Astrocyte (in vitro differentiated cells and primary cell): ENCODE measurements around the gene MAPKAPK2. TPM values are rescaled to one million over a fixed set of nuclear protein-coding genes. Genes with fewer than 3 reads are reported as not detected.

Experiments used
- DNase-seq: peaks from one replicate; pipeline ENCODE4 v3.0.0-alpha.2; 2010; ENCODE audit warnings: low read depth
- FAIRE-seq: peaks from 2 replicates; lab custom pipeline; 2011; peaks lifted over from hg19 to GRCh38; lab: Jason Lieb, UNC
- H2AFZ ChIP-seq: 2 replicates; pipeline ENCODE4 v1.6.0; 2012; ENCODE audit warnings: low read depth, low read length, inconsistent platforms
- H3K27ac ChIP-seq: 2 replicates; pipeline ENCODE4 v1.5.1; 2011; ENCODE audit warnings: low read depth, low read length, inconsistent platforms
- H3K27me3 ChIP-seq: 2 replicates; pipeline ENCODE4 v1.6.0; 2011; ENCODE audit warnings: low read length, inconsistent platforms; ENCODE audit not compliant: insufficient read depth
- H3K36me3 ChIP-seq: 2 replicates; pipeline ENCODE4 v1.5.1; 2011; ENCODE audit warnings: low read length, inconsistent platforms; ENCODE audit not compliant: insufficient read depth
- H3K4me1 ChIP-seq: 2 replicates; pipeline ENCODE4 v1.5.1; 2011; ENCODE audit warnings: low read length, inconsistent platforms; ENCODE audit not compliant: insufficient read depth
- H3K4me2 ChIP-seq: 2 replicates; pipeline ENCODE4 v1.6.0; 2012; ENCODE audit warnings: low read length, inconsistent platforms
- H3K4me3 ChIP-seq: 2 replicates; pipeline ENCODE4 v1.5.1; 2011; ENCODE audit warnings: low read depth, mild to moderate bottlenecking, low read length, inconsistent platforms; ENCODE audit not compliant: insufficient read depth
- H3K79me2 ChIP-seq: 2 replicates; pipeline ENCODE4 v1.6.0; 2012; ENCODE audit warnings: mild to moderate bottlenecking, low read length, inconsistent platforms; ENCODE audit not compliant: insufficient read depth
- H3K9ac ChIP-seq: 2 replicates; pipeline ENCODE4 v1.6.0; 2012; ENCODE audit warnings: mild to moderate bottlenecking, low read length, inconsistent platforms
- H3K9me3 ChIP-seq: 2 replicates; pipeline ENCODE4 v1.5.1; 2012; ENCODE audit warnings: low read depth, mild to moderate bottlenecking, low read length, inconsistent platforms; ENCODE audit not compliant: insufficient read depth
- H4K20me1 ChIP-seq: 2 replicates; pipeline ENCODE4 v1.6.0; 2012; ENCODE audit warnings: low read length, inconsistent platforms; ENCODE audit not compliant: insufficient read depth
- H3K27ac Mint-ChIP-seq: one replicate; pipeline ENCODE4 v1.8.0; 2021; ENCODE audit warnings: mild to moderate bottlenecking, mixed read lengths; ENCODE audit not compliant: unreplicated experiment
- H3K27me3 Mint-ChIP-seq: one replicate; pipeline ENCODE4 v1.8.0; 2021; ENCODE audit warnings: low read depth, mixed read lengths; ENCODE audit not compliant: unreplicated experiment
- H3K36me3 Mint-ChIP-seq: one replicate; pipeline ENCODE4 v1.8.0; 2021; ENCODE audit warnings: low read depth, mixed read lengths; ENCODE audit not compliant: unreplicated experiment
- H3K4me1 Mint-ChIP-seq: one replicate; pipeline ENCODE4 v1.8.0; 2021; ENCODE audit warnings: low read depth, mixed read lengths; ENCODE audit not compliant: unreplicated experiment
- H3K4me3 Mint-ChIP-seq: one replicate; pipeline ENCODE4 v1.8.0; 2021; ENCODE audit warnings: mild to moderate bottlenecking, moderate library complexity, mixed read lengths; ENCODE audit not compliant: unreplicated experiment
- H3K9me3 Mint-ChIP-seq: one replicate; pipeline ENCODE4 v1.8.0; 2021; ENCODE audit warnings: mild to moderate bottlenecking, mixed read lengths; ENCODE audit not compliant: unreplicated experiment
- EZH2 ChIP-seq: IDR thresholded peaks from 2 replicates; pipeline ENCODE4 v1.6.1; 2012; ENCODE audit warnings: mild to moderate bottlenecking, low read length, inconsistent platforms; ENCODE audit not compliant: insufficient read depth
- total RNA-seq: library from RNA; stranded (reverse); gene quantifications from 2 replicates; pipeline ENCODE4 v1.2.1, GENCODE V29; 2021
- TF ChIP-seq, protein P1 (sequence below): IDR thresholded peaks from 2 replicates; pipeline ENCODE4 v1.5.1; 2011; ENCODE audit warnings: low read depth, mild to moderate bottlenecking, inconsistent platforms, low read length, moderate library complexity; ENCODE audit not compliant: insufficient read depth

Gene MAPKAPK2
- total RNA-seq, 1 donor from 2014 or later = 108 TPM

DNA sequence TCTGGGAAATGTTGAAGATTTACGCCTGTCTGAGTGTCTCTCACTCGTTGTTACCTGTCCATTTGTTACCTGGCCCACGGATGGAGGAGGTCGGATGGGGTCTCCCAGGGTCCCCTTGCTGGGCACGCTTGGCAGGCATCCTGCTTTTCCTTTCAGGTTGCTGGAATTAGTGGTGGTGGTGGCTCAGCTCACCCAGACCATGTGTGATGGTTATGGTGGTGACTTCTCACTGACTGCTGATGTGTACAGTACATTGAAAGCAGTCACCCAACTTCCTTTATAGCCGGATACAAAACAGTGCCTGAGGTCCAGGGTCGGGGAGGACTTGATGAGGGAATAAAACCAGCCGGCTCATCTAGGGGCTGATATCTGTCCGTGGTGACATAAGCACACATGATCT, 19.5 kb downstream of the MAPKAPK2 start:
- Histone ChIP-seq H3K9me3 (no peaks in the 10 kb centered on the region), H3K9ac (no peak overlapping the region), H3K79me2 (peaks cover 100% of the 10 kb centered on the region), H3K4me3 (no peak overlapping the region), H4K20me1 (peaks cover 100% of the 10 kb centered on the region), H2AFZ (no peak overlapping the region), H3K27me3 (no peaks in the 10 kb centered on the region), H3K4me1 (peaks cover 23% of the 10 kb centered on the region), H3K4me2 (no peak overlapping the region), H3K27ac (no peak overlapping the region), H3K36me3 (no peaks in the 10 kb centered on the region)
- no peak overlapping the region for H3K4me3 Mint-ChIP-seq
- no peak for FAIRE-seq
- H3K27me3 Mint-ChIP-seq = no peaks in the 10 kb centered on the region
- no peaks in the 10 kb centered on the region for H3K9me3 Mint-ChIP-seq
- H3K27ac Mint-ChIP-seq = peak overlapping the region; percentile 56
- TF ChIP-seq, protein P1, sequence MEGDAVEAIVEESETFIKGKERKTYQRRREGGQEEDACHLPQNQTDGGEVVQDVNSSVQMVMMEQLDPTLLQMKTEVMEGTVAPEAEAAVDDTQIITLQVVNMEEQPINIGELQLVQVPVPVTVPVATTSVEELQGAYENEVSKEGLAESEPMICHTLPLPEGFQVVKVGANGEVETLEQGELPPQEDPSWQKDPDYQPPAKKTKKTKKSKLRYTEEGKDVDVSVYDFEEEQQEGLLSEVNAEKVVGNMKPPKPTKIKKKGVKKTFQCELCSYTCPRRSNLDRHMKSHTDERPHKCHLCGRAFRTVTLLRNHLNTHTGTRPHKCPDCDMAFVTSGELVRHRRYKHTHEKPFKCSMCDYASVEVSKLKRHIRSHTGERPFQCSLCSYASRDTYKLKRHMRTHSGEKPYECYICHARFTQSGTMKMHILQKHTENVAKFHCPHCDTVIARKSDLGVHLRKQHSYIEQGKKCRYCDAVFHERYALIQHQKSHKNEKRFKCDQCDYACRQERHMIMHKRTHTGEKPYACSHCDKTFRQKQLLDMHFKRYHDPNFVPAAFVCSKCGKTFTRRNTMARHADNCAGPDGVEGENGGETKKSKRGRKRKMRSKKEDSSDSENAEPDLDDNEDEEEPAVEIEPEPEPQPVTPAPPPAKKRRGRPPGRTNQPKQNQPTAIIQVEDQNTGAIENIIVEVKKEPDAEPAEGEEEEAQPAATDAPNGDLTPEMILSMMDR = no peak
- no peak for TF ChIP-seq EZH2
- no peaks in the 10 kb centered on the region for H3K36me3 Mint-ChIP-seq
- DNase-seq = no peak
- H3K4me1 Mint-ChIP-seq = peaks cover 65% of the 10 kb centered on the region

DNA sequence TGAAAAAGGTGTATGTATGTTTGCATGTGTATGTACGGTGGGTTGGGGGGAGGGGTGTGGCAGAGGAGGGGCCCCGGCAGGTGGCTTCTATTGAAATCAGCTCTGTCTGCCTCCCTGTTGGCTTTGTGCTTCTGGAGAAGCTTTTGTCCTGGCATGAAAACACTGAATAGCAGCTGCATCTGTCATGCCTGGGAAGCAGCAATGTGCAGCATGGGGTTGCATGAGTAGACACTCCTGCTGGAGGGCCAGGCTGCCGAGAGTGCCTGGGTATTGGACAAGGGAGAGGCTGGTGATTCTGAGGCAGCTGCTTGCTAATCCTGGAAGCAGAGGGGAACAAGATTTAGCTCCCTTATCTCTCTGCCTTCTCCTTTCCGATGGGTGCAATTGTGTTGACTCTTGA, 20.5 kb downstream of the MAPKAPK2 start:
- H2AFZ ChIP-seq = no peak overlapping the region
- DNase-seq (peak; percentile 75), FAIRE-seq (no peak)
- peaks cover 100% of the 10 kb centered on the region for H4K20me1 ChIP-seq
- Mint-ChIP-seq H3K4me3 (no peak overlapping the region), H3K27me3 (no peaks in the 10 kb centered on the region), H3K27ac (no peak overlapping the region), H3K9me3 (no peaks in the 10 kb centered on the region), H3K4me1 (peaks cover 68% of the 10 kb centered on the region), H3K36me3 (no peaks in the 10 kb centered on the region)
- H3K79me2 ChIP-seq = peaks cover 100% of the 10 kb centered on the region
- H3K4me1 ChIP-seq = peaks cover 30% of the 10 kb centered on the region
- peak overlapping the region; percentile 62 for H3K4me2 ChIP-seq
- TF ChIP-seq, protein P1 = no peak
- TF ChIP-seq EZH2 = no peak
- H3K36me3 ChIP-seq = no peaks in the 10 kb centered on the region
- H3K9me3 ChIP-seq = no peaks in the 10 kb centered on the region
- H3K4me3 ChIP-seq = no peak overlapping the region
- H3K27me3 ChIP-seq = no peaks in the 10 kb centered on the region
- peak overlapping the region; percentile 48 for H3K27ac ChIP-seq
- H3K9ac ChIP-seq = peak overlapping the region; percentile 27

DNA sequence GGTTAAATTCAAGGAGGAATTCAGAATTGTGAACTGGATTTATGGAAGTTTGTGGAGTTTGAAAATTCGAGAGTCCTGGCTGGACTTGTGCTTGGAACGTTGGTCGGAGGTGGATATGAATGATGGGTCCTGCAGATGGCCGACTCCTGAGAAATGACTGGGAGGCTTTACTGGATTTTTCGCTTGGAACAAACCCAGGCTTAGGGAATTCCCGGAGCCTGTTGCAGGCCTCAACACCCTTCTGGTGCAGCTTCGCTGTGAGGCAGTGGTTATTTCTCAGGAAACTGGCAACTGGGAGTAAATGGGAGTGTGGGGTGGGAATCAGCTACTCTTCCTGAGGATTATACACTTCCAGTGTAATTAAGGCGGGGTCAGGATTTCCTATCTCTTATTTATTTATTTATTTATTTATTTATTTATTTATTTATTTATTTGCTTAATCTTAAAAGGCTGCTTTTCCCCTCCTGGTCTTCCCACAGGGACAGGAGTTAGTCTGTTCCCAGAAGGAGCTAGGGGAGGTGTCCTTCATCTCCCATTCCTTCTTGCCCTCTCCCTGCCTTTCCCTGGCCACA, 21.1 kb downstream of the MAPKAPK2 start:
- Mint-ChIP-seq H3K9me3 (no peaks in the 10 kb centered on the region), H3K27me3 (no peaks in the 10 kb centered on the region), H3K4me3 (peak overlapping the region; percentile 18), H3K4me1 (peaks cover 69% of the 10 kb centered on the region), H3K36me3 (no peaks in the 10 kb centered on the region), H3K27ac (no peak overlapping the region)
- Histone ChIP-seq H3K4me2 (peak overlapping the region; percentile 62), H3K4me3 (no peak overlapping the region), H3K9ac (peak overlapping the region; percentile 27), H3K36me3 (no peaks in the 10 kb centered on the region), H4K20me1 (peaks cover 100% of the 10 kb centered on the region), H3K79me2 (peaks cover 100% of the 10 kb centered on the region), H3K9me3 (no peaks in the 10 kb centered on the region), H3K27me3 (no peaks in the 10 kb centered on the region), H3K27ac (peak overlapping the region; percentile 48), H2AFZ (no peak overlapping the region), H3K4me1 (peaks cover 34% of the 10 kb centered on the region)
- DNase-seq (peak; percentile 47), FAIRE-seq (no peak)
- TF ChIP-seq EZH2 = no peak
- TF ChIP-seq, protein P1 = no peak
